Mesenchymal stem cell (in vitro differentiated cells and primary cell): ENCODE measurements around the gene INPP5A.

Experiments used
- DNase-seq: peaks from one replicate; pipeline ENCODE4 v3.0.0-alpha.2; 2013
- H2AFZ ChIP-seq: one replicate; pipeline ENCODE4 v1.6.1; 2013; ENCODE audit warnings: low read depth, mild to moderate bottlenecking, control low read depth, inconsistent platforms, low read length, moderate library complexity
- H2AK5ac ChIP-seq: 2 replicates; pipeline ENCODE4 v1.6.1; 2013; ENCODE audit warnings: low read length, moderate library complexity, mild to moderate bottlenecking, inconsistent platforms; ENCODE audit not compliant: severe bottlenecking
- H2BK120ac ChIP-seq: one replicate; pipeline ENCODE4 v1.6.1; 2013; ENCODE audit warnings: low read depth, mild to moderate bottlenecking, inconsistent platforms, low read length, moderate library complexity
- H2BK12ac ChIP-seq, 2 experiments: one replicate each; pipeline ENCODE4 v1.6.1; 2013; ENCODE audit warnings: inconsistent platforms in 2 of 2, low read length in 2 of 2, mild to moderate bottlenecking in 2 of 2, moderate library complexity in 2 of 2, control low read depth in 1 of 2
- H2BK15ac ChIP-seq: one replicate; pipeline ENCODE4 v1.6.1; 2013; ENCODE audit warnings: mild to moderate bottlenecking, low read depth, inconsistent platforms; ENCODE audit not compliant: poor library complexity, severe bottlenecking
- H2BK5ac ChIP-seq: 2 replicates; pipeline ENCODE4 v1.6.1; 2013; ENCODE audit warnings: low read depth, mild to moderate bottlenecking, low read length, control low read depth, inconsistent platforms; ENCODE audit not compliant: poor library complexity, severe bottlenecking
- H3K14ac ChIP-seq, 2 experiments: one replicate each; pipeline ENCODE4 v1.6.1; 2013; ENCODE audit warnings: inconsistent platforms in 2 of 2, low read length in 2 of 2, control low read depth in 1 of 2, mild to moderate bottlenecking in 1 of 2, moderate library complexity in 1 of 2
- H3K18ac ChIP-seq, 2 experiments: one replicate each; pipeline ENCODE4 v1.6.1; 2013; ENCODE audit warnings: inconsistent platforms in 2 of 2, low read length in 2 of 2, control low read depth in 1 of 2, low read depth in 1 of 2, mild to moderate bottlenecking in 1 of 2
- H3K23ac ChIP-seq, 2 experiments: one replicate each; pipeline ENCODE4 v1.6.1; 2013; ENCODE audit warnings: inconsistent platforms in 2 of 2, low read length in 2 of 2, mild to moderate bottlenecking in 2 of 2, moderate library complexity in 2 of 2, control low read depth in 1 of 2
- H3K27ac ChIP-seq: 2 replicates; pipeline ENCODE4 v1.5.1; 2013; ENCODE audit warnings: mild to moderate bottlenecking, moderate library complexity, low read length, control low read depth, inconsistent platforms; ENCODE audit not compliant: poor library complexity, severe bottlenecking
- H3K27me3 ChIP-seq, 2 experiments: 2 replicates each; pipeline versions ENCODE4 v1.6.1 to v1.7.0; 2013; ENCODE audit warnings: low read length in 2 of 2, mild to moderate bottlenecking in 2 of 2, moderate library complexity in 2 of 2, control low read depth in 1 of 2, inconsistent platforms in 1 of 2; ENCODE audit not compliant: control insufficient read depth in 1 of 2, insufficient read depth in 1 of 2
- H3K36me3 ChIP-seq, 2 experiments: 2 replicates each; pipeline versions ENCODE4 v1.6.1 to v1.7.0; 2013; ENCODE audit warnings: low read length in 2 of 2, control low read depth in 1 of 2, inconsistent platforms in 1 of 2, low read depth in 1 of 2, mild to moderate bottlenecking in 1 of 2; ENCODE audit not compliant: insufficient read depth in 2 of 2, control insufficient read depth in 1 of 2
- H3K4ac ChIP-seq, 2 experiments: one replicate each; pipeline ENCODE4 v1.6.1; 2013; ENCODE audit warnings: inconsistent platforms in 2 of 2, low read length in 2 of 2, mild to moderate bottlenecking in 2 of 2, moderate library complexity in 2 of 2, control low read depth in 1 of 2, low read depth in 1 of 2
- H3K4me1 ChIP-seq: 2 replicates; pipeline ENCODE4 v1.6.1; 2013; ENCODE audit warnings: low read depth, low read length, control low read depth; ENCODE audit not compliant: control insufficient read depth, insufficient read depth
- H3K4me2 ChIP-seq: 2 replicates; pipeline ENCODE4 v1.6.1; 2013; ENCODE audit warnings: low read length, mild to moderate bottlenecking, inconsistent platforms; ENCODE audit not compliant: poor library complexity, severe bottlenecking
- H3K4me3 ChIP-seq, 2 experiments: 2 replicates each; pipeline versions ENCODE4 v1.5.1 to v1.7.0; 2013; ENCODE audit warnings: low read length in 2 of 2, mild to moderate bottlenecking in 2 of 2, control low read depth in 1 of 2, low read depth in 1 of 2; ENCODE audit not compliant: insufficient read depth in 1 of 2
- H3K79me1 ChIP-seq: replicated peaks from 2 replicates; pipeline ENCODE4 v1.6.1; 2013; ENCODE audit warnings: mild to moderate bottlenecking, control low read depth, low read length, inconsistent platforms; ENCODE audit not compliant: poor library complexity, severe bottlenecking
- H3K9ac ChIP-seq: 2 replicates; pipeline ENCODE4 v1.7.0; 2013; ENCODE audit warnings: mild to moderate bottlenecking, low read length, moderate library complexity
- H3K9me3 ChIP-seq: 2 replicates; pipeline ENCODE4 v1.7.0; 2013; ENCODE audit warnings: mild to moderate bottlenecking, low read length; ENCODE audit not compliant: control insufficient read depth
- H4K8ac ChIP-seq: one replicate; pipeline ENCODE4 v1.6.1; 2013; ENCODE audit warnings: inconsistent platforms, mild to moderate bottlenecking, low read length, moderate library complexity
- H4K91ac ChIP-seq: one replicate; pipeline ENCODE4 v1.6.1; 2013; ENCODE audit warnings: mild to moderate bottlenecking, low read length, inconsistent platforms
- WGBS: methylation state at CpG from one replicate; pipeline ENCODE4 v1.1.7; 2013; ENCODE audit warnings: mixed read lengths; 5-methylcytosine and 5-hydroxymethylcytosine counted together

The INPP5A gene

DNA sequence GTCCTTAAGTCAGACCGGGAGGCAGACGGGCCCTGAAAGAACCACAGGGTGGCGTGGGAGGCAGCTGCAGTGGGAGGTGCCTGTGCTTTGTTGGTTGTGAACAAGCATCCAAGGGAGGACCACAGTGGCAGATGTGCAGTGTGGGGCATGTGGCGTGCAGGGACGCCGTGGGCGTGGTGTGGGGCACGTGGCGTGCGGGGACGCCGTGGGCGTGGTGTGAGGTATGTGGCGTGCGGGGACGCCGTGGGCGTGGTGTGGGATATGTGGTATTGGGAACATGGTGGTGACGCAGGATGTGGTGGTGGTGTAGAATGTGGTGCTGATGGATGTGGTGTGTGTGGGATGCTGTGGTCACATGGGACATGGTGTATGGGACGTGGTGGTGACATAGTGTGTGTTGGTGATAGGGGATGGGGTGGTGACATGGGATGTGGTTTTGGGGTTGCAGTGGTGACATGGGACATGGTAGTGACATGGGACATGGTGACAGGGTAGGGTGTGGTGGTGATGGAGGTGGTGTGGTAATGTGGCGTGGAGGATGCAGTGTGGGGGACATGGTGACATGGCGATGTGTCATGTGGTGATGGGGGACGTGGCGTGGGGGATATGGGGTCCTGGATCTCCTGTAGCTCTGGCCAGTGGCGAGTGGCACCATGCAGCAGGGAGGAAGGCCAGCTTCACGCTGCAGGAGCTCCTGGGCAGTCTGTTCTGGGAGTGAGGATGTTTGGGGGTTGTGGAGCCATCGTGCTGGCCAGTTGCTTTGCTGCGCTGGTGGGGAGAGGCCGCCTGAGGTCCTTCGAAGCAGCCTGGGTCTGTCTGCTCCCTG, 78.8 kb downstream of the INPP5A start:
- Histone ChIP-seq H3K27me3 (no peaks in the 10 kb centered on the region), H2AK5ac (no peak overlapping the region), H3K4me3 (no peak overlapping the region), H4K8ac (no peak overlapping the region), H4K91ac (peak overlapping the region; percentile 0), H2BK12ac (peak overlapping the region in 1 of 2 experiments; percentile 42), H2BK15ac (no peak overlapping the region), H3K4me1 (peaks cover 12% of the 10 kb centered on the region), H3K79me1 (peaks cover 17% of the 10 kb centered on the region), H2BK120ac (no peak overlapping the region), H3K23ac (peak overlapping the region in 1 of 2 experiments; percentile 23), H3K4ac (no peak overlapping the region), H3K27ac (no peak overlapping the region), H3K4me2 (no peak overlapping the region), H3K9me3 (peaks cover 5% of the 10 kb centered on the region), H3K9ac (no peak overlapping the region), H2BK5ac (no peak overlapping the region), H3K18ac (peak overlapping the region in 1 of 2 experiments; percentile 14), H3K36me3 (peaks cover 0 to 23% of the 10 kb centered on the region in 2 experiments), H2AFZ (no peak overlapping the region), H3K14ac (peak overlapping the region in 1 of 2 experiments; percentile 5)
- no peak for DNase-seq
- 97% methylated on average over 30 of the region's 30 CpGs for WGBS

- H3K14ac ChIP-seq: no peak overlapping the region
- H4K91ac ChIP-seq: peak overlapping the region; percentile 18
- no peak overlapping the region for H2AK5ac ChIP-seq
- no peak overlapping the region for H3K4ac ChIP-seq
- no peak overlapping the region for H2BK120ac ChIP-seq
- H3K23ac ChIP-seq: no peak overlapping the region
- WGBS: 97% methylated on average over 20 of the region's 20 CpGs
- H3K18ac ChIP-seq: no peak overlapping the region
- DNase-seq: no peak
- no peak overlapping the region for H3K4me2 ChIP-seq
- no peak overlapping the region for H2AFZ ChIP-seq
- peaks cover 5% of the 10 kb centered on the region for H3K9me3 ChIP-seq
- no peak overlapping the region for H4K8ac ChIP-seq
- H3K79me1 ChIP-seq: peaks cover 17% of the 10 kb centered on the region
- H3K27ac ChIP-seq: no peak overlapping the region
- H2BK15ac ChIP-seq: no peak overlapping the region
- peaks cover 9% of the 10 kb centered on the region for H3K4me1 ChIP-seq
- H2BK5ac ChIP-seq: no peak overlapping the region
- H3K4me3 ChIP-seq: no peak overlapping the region
- no peaks in the 10 kb centered on the region for H3K27me3 ChIP-seq
- H3K9ac ChIP-seq: no peak overlapping the region
- H3K36me3 ChIP-seq: peaks cover 0 to 22% of the 10 kb centered on the region in 2 experiments
- H2BK12ac ChIP-seq: no peak overlapping the region
Observed at GRCh38 chr10:132616996-132617736, 79.6 kb downstream of the INPP5A start.

DNA sequence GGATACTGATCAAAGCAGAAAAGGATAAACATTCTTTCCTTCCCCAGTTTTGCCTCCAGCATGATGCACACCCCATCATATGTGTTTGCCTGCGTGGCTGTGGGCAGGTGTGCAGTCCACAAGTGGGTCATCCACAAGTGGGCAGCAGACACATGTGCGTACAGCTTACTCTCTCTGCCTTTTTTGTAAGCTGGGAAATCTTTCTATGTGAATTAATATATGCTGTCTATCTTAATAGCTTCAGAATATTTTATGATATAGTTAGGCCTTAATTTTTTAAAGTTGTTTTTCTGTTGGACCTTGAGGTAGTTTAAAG, 80.1 kb downstream of the INPP5A start:
- Histone ChIP-seq H3K27me3 (no peaks in the 10 kb centered on the region), H4K91ac (no peak overlapping the region), H2BK5ac (no peak overlapping the region), H3K9ac (no peak overlapping the region), H2BK12ac (no peak overlapping the region), H3K27ac (no peak overlapping the region), H3K4me2 (no peak overlapping the region), H3K14ac (no peak overlapping the region), H2AK5ac (no peak overlapping the region), H3K4ac (no peak overlapping the region), H3K79me1 (peaks cover 17% of the 10 kb centered on the region), H3K18ac (no peak overlapping the region), H3K4me3 (no peak overlapping the region), H3K23ac (no peak overlapping the region), H2BK15ac (no peak overlapping the region), H3K4me1 (peaks cover 6% of the 10 kb centered on the region), H3K9me3 (peaks cover 5% of the 10 kb centered on the region), H4K8ac (no peak overlapping the region), H2AFZ (no peak overlapping the region), H3K36me3 (peaks cover 0 to 22% of the 10 kb centered on the region in 2 experiments), H2BK120ac (no peak overlapping the region)
- DNase-seq: no peak
- WGBS: 100% methylated on average over 1 of the region's 2 CpGs

GRCh38 chr10:132618158-132618919, 80.8 kb downstream of the INPP5A start:
- Histone ChIP-seq H2BK15ac (no peak overlapping the region), H3K9ac (no peak overlapping the region), H3K27ac (no peak overlapping the region), H3K9me3 (peaks cover 5% of the 10 kb centered on the region), H2BK12ac (no peak overlapping the region), H2AK5ac (no peak overlapping the region), H4K91ac (no peak overlapping the region), H3K23ac (no peak overlapping the region), H4K8ac (no peak overlapping the region), H2BK120ac (no peak overlapping the region), H3K27me3 (no peaks in the 10 kb centered on the region), H3K4me3 (no peak overlapping the region), H3K4me1 (peaks cover 4% of the 10 kb centered on the region), H3K18ac (no peak overlapping the region), H3K79me1 (peaks cover 17% of the 10 kb centered on the region), H2BK5ac (no peak overlapping the region), H3K36me3 (peaks cover 0 to 22% of the 10 kb centered on the region in 2 experiments), H3K4me2 (no peak overlapping the region), H2AFZ (no peak overlapping the region), H3K4ac (no peak overlapping the region), H3K14ac (no peak overlapping the region)
- no peak for DNase-seq
- 88% methylated on average over 6 of the region's 6 CpGs for WGBS
